ENCODE measurements around the gene ARHGAP9.

GRCh38 chr12:57430931-57431566 lies 48.6 kb downstream of the ARHGAP9 start, which contains the start of gene R3HDM2:
- no peak for TF ChIP-seq CTCF (conservative IDR thresholded peaks at IDR 0.05; ENCODE audit: low read depth, low read length)
- TF ChIP-seq EZH2 (IDR thresholded peaks at IDR 0.05; ENCODE audit: borderline replicate concordance, low read depth, low read length, poor library complexity, severe bottlenecking) = no peak

All from A673 (cell line).